NCI-H1092 (cell line): ENCODE data around the gene MYO1D.

Source experiments
- DNase-seq: peaks from one replicate; lab custom pipeline; 2025; lab: John Stamatoyannopoulos, UW

The MYO1D gene

DNA sequence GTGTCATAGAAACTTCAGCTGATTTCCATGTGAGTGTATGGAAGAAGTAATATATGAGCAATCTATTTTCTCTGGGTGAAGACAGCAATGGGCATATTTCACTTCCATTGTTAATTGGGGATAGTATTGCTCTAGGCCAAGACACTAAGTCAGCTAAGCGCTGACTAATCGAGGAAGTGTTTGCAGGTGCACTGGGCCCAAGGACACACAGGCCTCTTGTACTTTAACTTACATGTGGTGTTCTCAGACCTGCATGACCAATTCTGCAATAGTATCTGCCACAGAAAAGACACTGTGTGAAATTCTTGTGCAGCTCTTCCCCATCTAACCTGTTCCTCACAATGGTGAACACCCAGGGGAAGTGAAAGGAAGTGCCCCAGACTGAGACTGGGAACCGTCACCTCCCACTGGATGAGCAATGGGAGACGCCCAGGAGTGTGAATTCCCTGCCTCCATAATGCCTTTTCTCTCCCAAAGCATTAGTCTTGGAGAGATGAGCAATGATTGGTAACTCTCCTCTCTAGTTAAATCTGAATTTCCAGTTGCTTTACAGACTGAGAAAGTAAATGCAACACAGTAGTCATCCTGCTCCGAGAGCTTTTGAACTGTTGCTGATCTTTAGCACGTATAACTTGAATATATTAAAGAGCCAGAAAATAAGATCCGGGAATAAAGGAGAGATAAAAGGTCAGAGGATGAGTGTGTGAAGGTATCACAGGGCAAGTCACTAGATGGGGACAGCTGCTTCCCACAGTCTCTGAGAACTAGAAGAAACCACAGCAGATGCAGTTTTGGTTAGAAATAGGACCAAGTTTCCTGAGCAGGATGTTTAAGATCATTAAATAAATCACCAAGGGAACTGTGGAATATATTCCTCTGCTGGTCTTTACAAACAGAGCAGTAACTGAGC, 307.5 kb downstream of the MYO1D start:
- DNase-seq: no peak

- DNase-seq: no peak
These were observed 308.2 kb downstream of the MYO1D start for GRCh38 chr17:32568705-32569104.

DNA sequence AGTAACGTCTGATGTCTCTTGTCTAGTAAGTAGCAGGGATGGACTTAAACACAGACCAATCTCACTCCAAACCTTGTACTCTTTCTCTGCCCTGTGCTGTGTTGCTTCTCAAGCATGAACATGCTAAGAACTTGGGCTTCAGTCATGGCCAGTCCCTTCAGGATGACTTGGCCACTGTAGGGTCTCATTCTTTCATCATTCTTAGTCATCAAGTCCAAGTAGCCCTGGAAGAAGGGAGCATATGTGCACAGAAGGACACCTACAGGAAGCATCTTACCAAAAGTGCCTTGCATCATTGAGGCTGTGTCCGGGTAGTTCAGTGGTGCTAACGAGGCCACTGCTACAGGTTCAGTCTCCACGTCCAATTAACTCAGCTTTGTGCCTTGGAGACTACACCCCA, 309.4 kb downstream of the MYO1D start:
- no peak for DNase-seq

DNA sequence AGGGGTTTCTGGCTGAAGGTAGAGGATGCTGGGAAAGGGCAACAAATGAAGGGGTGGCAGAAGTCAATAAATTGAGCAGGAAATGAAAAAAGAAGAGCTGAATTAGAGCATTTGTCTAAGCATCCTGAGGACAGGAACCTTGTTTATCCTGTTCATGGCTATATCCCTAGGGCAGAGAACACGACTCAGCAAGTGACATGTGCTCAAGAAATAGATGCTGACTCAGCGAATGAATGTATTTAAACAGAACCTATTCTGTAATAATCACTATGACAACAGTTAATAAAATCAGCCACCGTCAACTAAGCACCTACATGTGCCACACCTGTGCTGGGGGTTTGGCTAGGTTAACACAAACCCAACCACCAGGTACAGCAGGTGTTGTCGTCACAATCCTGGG, 309.8 kb downstream of the MYO1D start:
- no peak for DNase-seq

- no peak for DNase-seq
These were observed 310.6 kb downstream of the MYO1D start for GRCh38 chr17:32566303-32566702.

DNA sequence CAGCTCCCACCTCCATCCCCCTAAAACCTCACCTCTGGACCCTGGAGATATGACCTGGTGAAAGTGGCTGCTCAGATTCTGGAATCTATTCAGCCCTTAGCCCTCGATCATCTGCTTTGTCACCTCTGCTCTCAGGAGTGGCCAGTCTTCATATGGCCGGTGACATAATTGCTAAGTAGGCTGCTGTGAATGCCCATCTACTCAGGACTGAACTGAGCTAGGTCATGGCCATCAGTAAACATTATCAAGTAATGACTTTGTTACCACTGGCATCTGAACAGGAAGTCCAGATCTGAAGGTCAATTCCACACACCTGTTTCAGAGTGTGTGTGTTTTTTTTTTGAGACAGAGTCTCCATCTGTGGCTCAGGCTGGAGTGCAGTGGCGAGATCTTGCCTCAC, 311.5 kb downstream of the MYO1D start:
- no peak for DNase-seq

- no peak for DNase-seq
These were observed 312.6 kb downstream of the MYO1D start for GRCh38 chr17:32564325-32564724.

GRCh38 chr17:32563583-32563982, 313.3 kb downstream of the MYO1D start:
- DNase-seq: no peak

DNA sequence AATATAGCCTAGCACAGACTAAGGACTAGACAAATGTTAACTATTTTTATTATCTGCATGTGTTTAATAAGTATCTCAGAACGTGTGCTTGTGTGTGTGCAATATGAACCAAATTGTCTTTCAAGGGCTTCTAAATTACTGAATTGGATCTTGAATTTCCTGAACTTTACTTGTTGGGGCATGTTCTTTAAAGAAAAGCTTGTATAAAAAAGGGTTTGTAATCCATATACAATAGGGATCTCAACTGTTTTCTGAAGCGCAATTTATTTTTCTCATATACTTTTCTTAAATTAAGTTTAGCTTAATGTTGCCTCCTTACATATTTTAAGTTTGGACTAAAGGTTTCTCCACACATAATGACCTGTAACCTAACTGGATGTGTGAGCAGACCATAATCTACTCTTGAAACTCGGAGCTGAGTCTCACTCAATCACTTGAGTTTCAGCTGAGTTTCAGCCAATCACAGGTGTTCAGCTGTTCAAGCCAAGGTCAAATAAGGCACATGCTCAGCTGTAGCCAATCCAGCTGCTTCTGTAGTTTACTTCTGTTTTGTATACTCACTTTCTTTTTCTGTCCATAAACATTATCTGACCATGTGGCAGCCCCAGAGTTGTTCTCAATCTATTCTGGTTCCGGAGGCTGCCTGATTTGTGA, 317.8 kb downstream of the MYO1D start:
- no peak for DNase-seq

- DNase-seq: no peak
These were observed 318.5 kb downstream of the MYO1D start for GRCh38 chr17:32558326-32558955.

DNA sequence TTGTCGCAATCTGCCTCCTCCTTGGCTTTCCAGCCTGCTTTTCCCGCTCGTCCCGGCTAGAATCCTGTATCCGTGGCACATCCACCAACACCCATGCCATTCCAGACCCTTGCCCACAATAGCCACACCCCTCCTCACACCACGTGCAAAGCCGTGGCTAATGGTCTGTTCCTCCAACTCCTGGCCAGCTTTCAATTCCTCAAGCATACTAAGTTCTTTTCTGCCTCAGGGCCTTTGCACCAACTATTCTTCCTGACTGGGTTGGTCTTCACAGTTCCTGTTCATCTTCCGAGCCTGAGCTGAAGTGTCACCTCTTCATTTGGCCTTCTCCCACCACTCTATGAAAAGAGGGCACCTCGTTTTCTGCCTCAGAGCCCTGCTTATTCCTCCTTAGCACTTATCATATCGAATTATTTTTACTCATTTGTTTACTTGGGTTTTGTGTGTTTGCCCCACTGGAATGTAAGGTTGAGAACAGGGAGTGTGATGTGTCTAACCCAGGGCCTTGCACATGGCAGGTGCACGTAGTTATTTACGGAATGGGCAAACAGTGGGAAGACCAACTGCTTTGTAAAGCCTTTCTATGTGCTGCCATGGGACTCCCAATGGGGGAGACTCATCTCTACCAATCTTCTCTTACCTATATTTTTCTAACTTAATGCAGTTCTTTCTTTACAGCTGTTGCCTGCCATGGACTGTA, 321.2 kb downstream of the MYO1D start:
- no peak for DNase-seq

DNA sequence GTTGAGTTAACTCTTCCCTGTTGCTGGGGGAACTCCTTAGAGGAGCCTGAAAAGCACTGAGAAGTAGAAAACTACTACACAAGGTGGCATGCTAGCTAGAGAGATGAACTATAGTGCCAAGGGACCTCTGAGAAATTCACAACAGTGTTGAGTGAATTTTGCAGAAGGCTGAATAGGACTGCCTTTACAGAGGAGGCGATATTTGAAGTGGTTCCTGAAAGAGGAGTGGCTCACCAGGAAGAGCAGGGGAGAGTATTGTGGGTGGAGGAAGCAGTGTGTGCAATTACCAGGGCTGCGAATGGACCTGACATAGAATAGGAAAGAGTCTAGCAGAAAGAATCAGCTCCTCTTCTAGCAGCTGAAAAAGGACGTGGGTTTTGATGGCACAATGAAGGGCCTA, 323.8 kb downstream of the MYO1D start:
- DNase-seq: no peak

DNA sequence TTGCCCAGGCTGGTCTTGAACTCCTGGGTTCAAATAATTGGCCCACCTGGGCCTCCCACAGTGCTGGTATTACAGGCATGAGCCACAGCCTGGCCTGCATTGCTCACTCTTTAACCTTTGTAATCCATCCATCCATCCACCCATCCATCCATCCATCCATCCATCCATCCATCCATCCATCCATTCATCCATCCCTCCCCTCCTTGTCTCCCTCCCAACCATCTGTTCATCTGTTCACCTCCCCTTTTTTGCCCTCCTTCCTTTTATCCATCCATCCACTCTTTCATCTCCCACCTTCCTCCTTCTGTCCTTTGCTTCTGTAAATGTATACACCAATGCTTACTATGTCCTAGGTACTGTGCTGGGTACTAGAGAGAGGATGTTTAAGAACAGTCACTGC, 324.6 kb downstream of the MYO1D start:
- no peak for DNase-seq

DNA sequence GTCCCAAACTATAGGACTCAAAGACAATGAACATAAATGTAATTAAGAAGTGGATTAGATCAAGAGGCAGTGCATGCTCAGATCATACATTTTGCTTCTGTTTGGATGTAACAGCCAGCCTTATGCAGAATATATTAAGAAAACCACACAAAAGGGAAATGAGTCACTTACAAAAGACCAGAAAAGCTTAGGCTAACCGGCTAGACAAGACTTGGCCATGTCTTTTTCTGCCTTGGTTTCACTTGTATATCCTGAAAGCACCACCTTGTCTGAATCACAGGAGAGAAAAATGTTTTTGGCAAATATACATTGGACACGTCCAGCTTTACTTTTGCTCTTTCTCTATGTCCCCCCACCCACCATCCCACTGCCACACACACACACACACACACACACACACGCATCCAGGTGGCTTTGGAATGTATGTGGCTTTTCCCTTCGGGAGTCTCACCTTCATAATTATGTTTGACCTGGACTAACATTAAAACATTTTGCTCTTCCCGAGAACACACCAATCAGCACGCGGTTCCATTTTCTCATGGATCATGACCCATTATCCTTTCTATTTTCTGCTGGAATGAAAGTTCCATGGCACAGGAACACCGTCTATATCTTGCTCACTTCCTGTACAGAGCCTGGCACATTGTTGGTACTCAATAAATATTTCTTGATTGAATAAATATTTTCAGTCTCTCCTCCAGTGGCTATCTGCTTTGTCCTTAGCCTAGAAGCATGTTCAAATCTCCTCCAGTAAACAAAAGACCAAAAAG, 325.6 kb downstream of the MYO1D start:
- DNase-seq: no peak

DNA sequence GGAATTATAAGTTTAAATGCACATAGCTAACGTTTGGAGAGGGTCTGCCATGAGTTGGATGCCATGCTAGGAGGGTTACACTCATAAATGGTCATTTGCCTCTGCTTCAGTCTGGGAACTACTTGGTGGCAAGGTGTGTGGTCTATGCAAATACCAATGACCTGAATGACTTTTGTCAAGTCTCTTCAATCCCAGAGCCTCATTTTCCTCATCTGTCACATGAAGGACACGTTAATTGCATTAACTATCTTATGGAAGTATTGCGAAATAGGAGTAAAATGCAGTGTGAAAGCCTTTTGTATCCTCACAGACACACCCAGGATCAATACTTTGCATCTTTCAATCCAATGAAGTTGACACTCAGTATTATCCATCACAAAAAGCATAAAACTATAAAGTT, 327.4 kb downstream of the MYO1D start:
- no peak for DNase-seq

- peak; percentile 23 for DNase-seq
These were observed 330.9 kb downstream of the MYO1D start for GRCh38 chr17:32546031-32546444.

DNA sequence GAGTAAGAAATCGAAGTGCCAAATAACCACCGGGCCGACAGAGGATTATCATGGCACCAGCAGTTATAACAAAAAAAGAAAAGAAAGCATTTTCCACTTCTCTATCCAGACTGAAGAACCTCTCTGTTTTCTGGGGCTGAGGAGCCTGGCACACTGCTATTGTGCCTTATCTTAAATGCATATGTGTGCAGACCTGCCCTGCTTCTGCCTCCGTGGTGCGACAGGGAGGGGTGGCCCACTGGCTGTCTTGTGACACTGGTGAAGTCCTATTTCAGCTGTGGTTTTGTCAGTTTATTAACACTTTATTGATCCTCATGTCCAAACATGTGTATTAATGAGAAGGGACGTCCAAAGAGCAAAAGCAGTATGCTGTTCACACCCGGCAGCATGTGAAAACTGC, 334.7 kb downstream of the MYO1D start:
- no peak for DNase-seq

GRCh38 chr17:32541640-32542039, 335.3 kb downstream of the MYO1D start:
- no peak for DNase-seq

DNA sequence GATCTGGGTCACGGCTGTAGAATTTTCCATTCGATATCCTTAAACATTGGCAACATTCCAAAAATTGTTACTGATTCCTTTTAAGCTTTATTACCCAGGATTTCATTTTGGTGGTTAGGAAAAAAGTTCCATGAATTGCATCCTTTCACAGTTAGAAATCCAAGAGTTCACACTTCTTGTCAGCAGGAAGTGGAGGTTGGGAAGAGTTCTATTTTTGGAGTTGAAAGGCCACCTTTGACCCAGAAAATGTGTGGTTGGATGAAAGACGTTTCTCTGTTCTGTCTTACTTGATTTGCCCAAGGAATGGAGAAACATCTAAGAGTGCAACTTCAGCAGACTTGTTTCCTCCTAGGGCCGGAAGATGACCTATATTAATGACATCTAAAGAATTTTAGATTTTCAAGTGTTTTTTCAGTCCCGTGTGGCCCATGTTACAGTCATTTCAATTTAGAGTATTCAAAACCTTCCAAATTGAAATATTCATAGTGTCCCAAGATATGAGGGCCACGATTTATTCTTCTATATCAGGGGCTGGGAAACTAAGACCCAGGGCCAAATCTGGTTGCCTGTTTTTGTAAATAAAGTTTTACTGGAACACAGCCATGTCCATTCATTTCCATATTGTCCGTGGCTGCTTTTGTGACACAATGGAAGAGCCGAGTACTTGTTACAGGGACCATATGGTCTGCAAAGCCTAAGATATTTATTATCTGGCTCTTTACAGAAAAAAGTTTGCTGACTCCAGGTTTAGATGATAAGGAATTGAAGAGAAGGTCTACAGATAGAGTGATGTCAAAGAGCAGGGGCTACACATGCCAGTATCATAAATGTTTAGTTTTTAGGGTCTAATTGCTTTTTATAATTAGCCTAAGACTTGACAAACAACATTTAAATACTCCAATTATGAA, 339.9 kb downstream of the MYO1D start:
- DNase-seq: no peak

DNA sequence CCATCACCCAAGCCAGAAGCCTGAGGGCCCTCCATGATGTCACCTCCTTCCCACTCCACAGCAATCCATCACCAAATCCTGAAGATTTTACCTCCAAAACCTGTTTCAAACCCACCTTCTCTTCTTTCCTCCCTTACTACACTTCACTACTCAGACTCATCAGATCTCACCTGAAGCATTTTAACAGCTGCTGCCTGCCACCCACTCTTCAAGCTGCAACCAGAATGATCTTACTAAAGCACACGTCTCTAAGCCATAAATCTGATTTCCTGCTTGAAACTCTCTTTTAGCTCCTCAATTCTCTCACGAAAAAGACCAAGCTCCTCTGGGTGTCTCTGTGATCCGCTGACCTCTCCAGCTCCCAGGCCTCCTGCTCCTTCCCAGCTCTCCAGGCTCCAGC, 343.6 kb downstream of the MYO1D start:
- DNase-seq: no peak

DNA sequence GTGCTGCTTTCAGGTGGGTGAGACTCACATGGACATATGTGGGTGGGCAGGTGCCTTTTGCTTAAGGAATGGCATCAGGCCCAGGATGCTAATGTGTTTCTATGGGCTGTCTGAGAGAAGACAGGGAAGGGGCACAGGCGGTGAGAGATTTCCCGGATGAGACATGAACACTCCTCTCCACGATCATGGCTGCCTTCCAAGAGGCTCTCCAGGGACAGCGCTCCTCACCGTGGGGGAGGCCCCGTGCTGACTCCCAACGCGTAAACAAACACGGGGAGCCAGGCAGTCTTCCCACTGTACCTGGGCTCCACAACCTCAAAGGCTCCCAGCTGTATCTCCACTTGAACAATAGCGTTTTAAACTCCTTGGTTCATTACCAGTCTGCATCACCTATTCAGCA, 347.3 kb downstream of the MYO1D start:
- DNase-seq: peak; percentile 91
